Activated CD8-positive, alpha-beta memory T cell treated with anti-CD3 and anti-CD28 coated beads, Interleukin-2, amount 50 U/mL, for 1 hour (primary cell): ENCODE results near the gene FGG.
"Not testable (repeated sequence)": the region's sequence is repeated elsewhere in the genome, so short reads cannot be mapped to it uniquely, and the experiment has no call there.

Experiments used
- DNase-seq: peaks from one replicate; pipeline ENCODE4 v3.0.0-alpha.2; 2020; ENCODE audit errors: extremely low read depth

The FGG gene

GRCh38 chr4:154610582-154610981, 1.9 kb downstream of the FGG start:
- DNase-seq = no peak

DNA sequence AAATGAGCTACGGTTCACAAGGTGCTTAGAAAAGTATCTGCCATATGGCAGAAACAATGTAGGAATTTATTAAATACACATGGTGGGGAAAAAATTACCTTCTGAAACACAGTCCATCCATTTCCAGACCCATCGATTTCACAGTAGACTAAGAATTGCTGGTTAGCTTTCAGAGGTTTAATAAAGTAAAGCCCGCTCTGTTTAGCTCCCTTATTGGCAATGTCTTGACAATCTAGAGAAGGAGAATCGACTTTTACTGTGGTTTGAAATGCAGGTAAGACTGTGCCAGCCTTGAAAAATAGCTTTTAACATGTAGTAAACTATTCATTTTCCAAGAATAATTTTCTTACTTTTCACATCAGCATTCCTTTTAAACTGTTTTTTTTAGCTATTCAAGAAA, 2.9 kb downstream of the FGG start:
- no peak for DNase-seq

DNA sequence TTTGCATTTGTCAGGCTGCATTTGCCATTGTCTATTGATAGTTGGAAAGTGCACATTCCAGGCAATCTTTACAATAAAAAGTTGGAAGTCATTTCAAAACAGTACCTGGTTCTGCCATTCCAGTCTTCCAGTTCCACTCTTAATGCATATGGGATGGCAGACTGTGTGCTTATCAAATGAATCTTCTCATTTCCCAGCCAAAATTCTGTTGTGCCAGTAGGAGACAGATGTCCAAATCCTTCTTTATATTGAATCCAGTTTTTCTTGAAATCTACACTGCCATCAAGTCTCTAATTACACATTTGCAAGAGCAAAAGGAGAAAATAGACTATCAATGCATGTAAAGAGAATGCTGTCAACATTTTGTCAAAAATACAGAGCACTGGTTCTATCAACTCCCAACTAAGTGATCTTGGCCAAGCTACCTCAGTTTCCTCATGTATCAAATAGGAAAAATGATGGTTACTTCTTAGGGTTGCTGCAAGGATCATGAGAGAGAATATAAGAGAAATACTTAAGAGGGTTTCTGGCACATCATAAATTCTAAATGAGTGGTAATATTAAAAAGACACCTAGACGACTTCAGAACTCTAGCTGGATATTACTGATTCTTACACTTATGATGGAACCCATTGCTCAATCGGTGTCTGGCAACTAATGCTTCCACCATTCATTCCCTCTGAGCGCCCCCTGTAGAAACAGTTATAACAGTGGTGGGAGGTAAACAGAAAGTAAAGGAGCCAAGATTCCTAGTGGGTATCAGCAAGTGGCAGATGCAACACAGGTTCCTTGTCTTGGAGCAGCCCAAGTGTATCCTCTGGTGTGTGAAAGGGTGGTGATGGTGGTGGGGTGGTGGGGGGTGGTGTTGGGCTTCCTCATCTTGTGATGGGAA, 3.8 kb downstream of the FGG start:
- no peak for DNase-seq

DNA sequence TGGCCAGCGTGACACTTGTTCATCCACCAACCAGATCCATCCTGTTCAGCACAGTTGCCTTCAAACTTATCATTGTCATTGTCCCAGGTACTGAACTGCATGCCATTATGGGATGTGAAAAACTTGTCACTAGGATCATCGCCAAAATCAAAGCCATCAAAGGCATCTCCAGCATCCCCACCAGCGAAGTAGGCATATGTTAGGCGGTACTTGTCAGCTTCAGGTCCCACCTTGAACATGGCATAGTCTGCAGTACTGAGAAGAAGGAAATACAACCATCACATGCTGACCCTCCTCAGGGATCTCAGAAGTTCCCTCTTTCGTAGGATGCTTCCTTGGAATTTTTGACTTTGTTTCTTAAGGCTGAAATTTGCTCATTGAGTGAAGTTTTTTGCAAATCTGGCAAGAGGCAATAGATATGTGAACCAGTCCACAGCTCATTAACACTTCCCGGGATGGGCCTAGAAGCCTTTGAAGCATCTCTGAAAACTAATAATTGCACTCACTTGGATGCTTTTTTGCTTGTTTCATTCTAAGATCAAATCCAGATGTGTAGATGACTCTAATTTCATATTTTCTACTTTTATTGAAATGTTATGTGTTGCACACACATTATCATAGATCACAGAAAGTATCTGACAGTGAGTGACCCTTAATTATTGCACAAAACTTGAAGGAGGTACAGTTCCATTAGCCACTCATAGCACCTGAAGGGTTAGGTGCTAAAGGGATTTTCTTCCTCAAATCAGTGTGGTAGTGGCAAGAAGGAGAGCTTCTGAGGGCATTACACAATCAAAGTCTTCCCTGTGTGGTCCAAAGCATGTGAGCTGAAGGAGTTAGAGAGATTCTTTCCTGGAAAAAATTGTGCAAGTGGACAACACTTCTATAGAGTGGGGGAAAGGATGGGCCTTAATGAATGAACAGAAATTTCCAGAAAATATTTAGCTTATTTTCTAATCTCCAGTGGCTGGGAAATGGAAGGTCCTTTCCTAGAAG, 5.4 kb downstream of the FGG start:
- no peak for DNase-seq

GRCh38 chr4:154604696-154605200, 7.7 kb downstream of the FGG start:
- no peak for DNase-seq

- DNase-seq = no peak
Observed at GRCh38 chr4:154603033-154603943, 9.2 kb downstream of the FGG start.

- no peak for DNase-seq
Observed at GRCh38 chr4:154602404-154603020, 9.9 kb downstream of the FGG start.

GRCh38 chr4:154597798-154598774, 14.4 kb downstream of the FGG start:
- DNase-seq = no peak

DNA sequence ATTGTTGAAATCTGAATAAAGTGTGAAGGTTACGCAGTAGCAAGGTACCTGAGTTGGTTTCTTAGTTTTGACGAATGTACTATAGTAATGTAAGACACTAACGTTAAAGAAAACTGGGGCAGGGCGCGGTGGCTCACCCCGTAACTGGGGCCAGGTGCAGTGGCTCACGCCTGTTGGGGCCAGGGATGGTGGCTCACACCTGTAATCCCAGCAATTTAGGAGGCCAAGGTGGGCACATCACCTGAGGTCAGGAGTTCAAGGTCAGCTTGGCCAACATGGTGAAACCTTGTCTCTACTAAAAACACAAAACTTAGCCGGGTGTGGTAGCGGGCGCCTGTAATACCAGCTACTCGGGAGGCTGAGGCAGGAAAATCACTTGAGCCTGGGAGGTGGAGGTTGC, 15.2 kb downstream of the FGG start:
- DNase-seq = not testable (repeated sequence)

DNA sequence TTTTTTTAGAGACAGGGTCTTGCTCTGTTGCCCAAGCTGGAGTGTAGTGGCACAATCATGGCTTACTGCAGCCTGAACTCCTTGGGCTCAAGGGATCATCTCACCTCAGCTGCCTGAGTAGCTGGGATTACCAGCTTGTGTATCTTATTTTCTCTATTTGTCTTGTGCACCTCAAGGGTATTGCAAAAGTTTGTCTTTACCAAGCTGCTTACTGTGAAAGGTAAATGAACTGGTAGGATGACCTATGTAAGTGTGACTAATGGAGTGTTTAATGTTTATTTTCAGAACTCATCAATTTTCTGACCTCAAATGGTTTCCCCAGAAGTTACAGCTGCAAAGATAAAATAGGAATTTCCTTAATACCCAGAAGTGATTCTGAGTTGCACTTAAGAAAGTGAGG, 16.6 kb downstream of the FGG start:
- DNase-seq = no peak

- not testable (repeated sequence) for DNase-seq
Observed at GRCh38 chr4:154594343-154594742, 18.1 kb downstream of the FGG start.

DNA sequence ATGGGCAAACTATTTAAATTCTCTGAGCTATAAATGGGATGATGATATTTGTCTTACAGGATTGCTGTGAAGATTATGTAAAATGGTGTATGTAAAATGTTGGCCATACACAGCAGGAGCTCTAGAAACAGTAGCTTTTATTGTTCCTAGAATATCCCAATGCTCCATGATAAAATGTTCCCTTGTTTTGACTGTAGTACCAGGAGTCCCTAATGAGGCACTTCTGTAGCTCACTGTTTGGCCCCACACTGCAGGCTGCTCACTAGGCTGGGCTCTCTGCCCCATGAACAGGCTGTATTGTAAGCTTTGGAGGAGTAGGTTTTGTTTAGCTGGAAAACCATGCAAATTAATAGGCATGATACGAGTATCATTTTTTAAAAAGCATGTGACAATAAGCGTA, 18.6 kb downstream of the FGG start:
- DNase-seq = no peak

DNA sequence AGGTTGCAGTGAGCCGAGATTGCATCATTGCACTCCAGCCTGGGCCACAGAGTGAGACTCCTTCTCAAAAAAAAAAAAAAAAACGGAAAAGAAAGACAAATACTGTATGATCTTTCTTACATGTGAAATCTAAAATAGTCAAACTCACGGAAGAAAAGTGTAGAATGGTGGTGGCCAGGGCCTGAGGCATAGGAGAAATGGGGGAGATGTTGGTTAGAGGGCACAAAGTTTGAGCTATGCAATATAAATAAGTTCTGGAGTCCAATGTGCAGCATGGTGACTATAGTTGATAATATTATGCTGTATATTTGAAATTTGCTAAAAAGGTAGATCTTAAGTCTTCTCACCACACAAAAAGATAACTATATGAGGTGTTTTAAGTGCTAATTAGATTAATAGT, 20.6 kb downstream of the FGG start:
- DNase-seq = no peak

DNA sequence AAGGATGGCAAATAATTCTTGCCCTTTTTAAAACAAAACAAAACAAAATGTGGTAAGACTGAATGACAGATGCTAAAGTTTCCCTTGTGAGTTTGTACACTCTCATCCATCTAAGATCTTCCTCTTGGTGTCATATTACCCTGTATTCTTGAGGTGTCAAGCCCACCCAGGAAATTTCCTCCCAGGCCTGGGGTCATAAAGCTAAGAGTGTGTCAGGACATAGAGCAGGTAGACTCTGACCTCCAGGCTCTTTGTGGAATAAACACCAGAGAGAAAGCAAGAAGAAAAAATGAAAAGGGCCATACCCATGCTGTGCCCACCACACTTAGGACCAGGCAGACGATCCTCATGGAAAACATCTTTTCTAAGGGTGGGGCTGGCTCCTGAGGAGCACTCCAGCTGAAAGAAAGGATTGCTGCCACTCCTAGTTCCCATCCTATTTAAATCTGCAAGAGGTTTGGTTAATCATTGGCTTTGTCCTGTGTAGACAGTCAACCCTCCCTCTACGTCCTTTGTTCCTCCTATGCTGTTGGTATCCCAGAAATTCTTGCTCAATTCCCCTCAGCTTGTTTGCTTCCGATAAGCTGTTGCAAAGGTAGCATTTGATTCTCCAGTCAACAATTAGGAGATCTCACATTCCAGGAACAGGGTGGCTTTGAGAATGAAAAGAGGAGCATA, 22.0 kb downstream of the FGG start, which contains the start of gene FGA:
Gene FGA, minus strand, starts transcription at position 414 of the 678 bp plus-strand sequence. Its CDS starts 55 bp downstream, at position 359.
- no peak for DNase-seq

GRCh38 chr4:154589296-154590197, 22.9 kb downstream of the FGG start:
- no peak for DNase-seq

DNA sequence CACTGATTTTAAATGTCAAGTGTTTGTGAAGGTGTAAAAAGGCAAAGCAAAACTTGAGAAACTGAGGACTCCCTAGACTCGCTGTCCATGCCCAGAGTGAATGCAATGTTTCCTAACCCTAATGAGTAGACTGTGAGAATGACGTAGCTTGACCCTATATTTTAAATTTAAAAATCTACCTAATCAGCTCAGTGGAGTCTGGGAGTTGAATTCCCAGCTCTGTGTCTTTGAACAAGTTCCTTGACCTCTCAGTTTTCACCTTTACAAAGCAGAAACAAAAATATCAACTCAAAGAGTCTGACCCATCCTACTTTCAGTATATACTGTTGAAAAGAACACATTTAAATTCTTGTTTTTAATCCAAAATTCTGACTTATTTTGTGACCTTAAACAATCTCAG, 24.3 kb downstream of the FGG start:
- no peak for DNase-seq

GRCh38 chr4:154586296-154587033, 26.0 kb downstream of the FGG start:
- DNase-seq = no peak
